RPMI7951 (cell line): ENCODE measurements around the gene UQCRC2. TPM values are rescaled to one million over a fixed set of nuclear protein-coding genes. Genes with fewer than 3 reads are reported as not detected.
A peak's percentile ranks its signal among the peaks of the same experiment; 100 is the strongest.
"Not testable (repeated sequence)": the region's sequence is repeated elsewhere in the genome, so short reads cannot be mapped to it uniquely, and the experiment has no call there.

Source experiments
- DNase-seq: peaks from one replicate; pipeline ENCODE4 v3.0.0-alpha.2; 2012; ENCODE audit warnings: low read depth
- total RNA-seq: library from RNA; depleted of rRNA; stranded (reverse); fragments of >200 nt; shearing (Covaris generic); gene quantifications from 2 replicates; pipeline ENCODE4 v1.2.3, GENCODE V29; 2014

The UQCRC2 gene
- total RNA-seq, 1 experiment from 2014 or later: 102 TPM

GRCh38 chr16:21982108-21982507, 28.9 kb downstream of the UQCRC2 start:
- DNase-seq: no peak

GRCh38 chr16:21984062-21984461, 30.9 kb downstream of the UQCRC2 start:
- no peak for DNase-seq

GRCh38 chr16:21985524-21985923, 32.4 kb downstream of the UQCRC2 start:
- no peak for DNase-seq

GRCh38 chr16:21986692-21987246, 33.6 kb downstream of the UQCRC2 start:
- DNase-seq: no peak

GRCh38 chr16:21987498-21987897, 34.3 kb downstream of the UQCRC2 start:
- no peak for DNase-seq

GRCh38 chr16:21989133-21989532, 36.0 kb downstream of the UQCRC2 start:
- DNase-seq: no peak

- DNase-seq: no peak
These were observed 36.6 kb downstream of the UQCRC2 start for GRCh38 chr16:21989751-21990150.

- no peak for DNase-seq
These were observed 37.3 kb downstream of the UQCRC2 start for GRCh38 chr16:21990381-21990944.

- DNase-seq: no peak
These were observed 38.5 kb downstream of the UQCRC2 start for GRCh38 chr16:21991621-21992020.

GRCh38 chr16:21994856-21995465, 41.8 kb downstream of the UQCRC2 start:
- DNase-seq: no peak

- DNase-seq: no peak
These were observed 43.9 kb downstream of the UQCRC2 start for GRCh38 chr16:21996923-21997696.

GRCh38 chr16:21997697-21998480, 44.7 kb downstream of the UQCRC2 start:
- DNase-seq: no peak

- DNase-seq: peak; percentile 24
These were observed 48.4 kb downstream of the UQCRC2 start for GRCh38 chr16:22001591-22001990.

GRCh38 chr16:22002047-22002446, 48.9 kb downstream of the UQCRC2 start:
- not testable (repeated sequence) for DNase-seq

GRCh38 chr16:22003195-22003594, 50.0 kb downstream of the UQCRC2 start:
- DNase-seq: no peak

GRCh38 chr16:22004341-22004740, 51.2 kb downstream of the UQCRC2 start:
- no peak for DNase-seq

GRCh38 chr16:22005746-22006145, 52.6 kb downstream of the UQCRC2 start:
- no peak for DNase-seq

- DNase-seq: no peak
These were observed 53.5 kb downstream of the UQCRC2 start for GRCh38 chr16:22006636-22007035.

- no peak for DNase-seq
These were observed 54.0 kb downstream of the UQCRC2 start for GRCh38 chr16:22007159-22007508.

- DNase-seq: peak; percentile 57
These were observed 54.5 kb downstream of the UQCRC2 start, which contains the start of gene MOSMO for GRCh38 chr16:22007509-22008214. Gene MOSMO, plus strand, starts transcription at chr16:22008111. Its CDS starts 191 bp downstream, at chr16:22008302.
